HG02973 (cell line): Measurements from ENCODE around the gene ZNF90.
"Not testable (repeated sequence)": the region's sequence is repeated elsewhere in the genome, so short reads cannot be mapped to it uniquely, and the experiment has no call there.

Experiments used
- ATAC-seq: cut with Tn5 transposase; IDR thresholded peaks from one replicate; pipeline ENCODE4 v1.9.1; 2021; ENCODE audit warnings: moderate library complexity; ENCODE audit not compliant: unreplicated experiment

ZNF90 gene

DNA sequence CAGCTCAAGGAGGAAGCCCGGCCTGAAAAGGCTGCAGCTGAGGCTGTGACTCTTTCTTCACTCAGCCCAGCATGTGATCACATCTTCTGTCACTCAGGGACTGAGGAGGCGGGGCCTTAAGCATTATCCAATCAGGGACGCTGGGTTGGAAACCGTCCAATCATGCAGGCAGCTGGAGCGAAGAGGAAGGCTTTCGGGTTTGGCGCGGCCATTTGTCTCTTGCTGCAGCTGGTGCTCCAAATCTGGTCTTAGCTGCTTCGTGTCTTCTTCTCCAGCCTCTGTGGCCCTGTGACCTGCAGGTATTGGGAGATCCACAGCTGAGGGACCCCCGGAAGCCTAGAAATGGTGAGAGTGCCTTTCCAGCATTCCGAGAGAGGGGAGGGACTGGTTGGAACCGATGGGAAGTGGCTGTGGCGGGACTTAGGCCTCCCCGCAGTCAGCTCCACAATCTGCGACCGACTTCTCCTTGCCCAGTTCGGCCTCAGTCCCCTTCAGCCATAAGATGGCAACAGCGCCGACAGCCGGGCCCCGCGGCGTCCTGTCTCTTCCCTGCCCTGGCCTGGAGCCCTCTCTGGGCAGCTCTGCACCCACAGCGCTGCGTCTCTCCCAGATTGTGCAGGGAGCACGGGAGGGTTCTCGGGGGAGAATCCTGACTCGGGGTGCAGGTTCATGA is at the start of gene ZNF90:
TSS of gene ZNF90 (plus strand) at position 210 of the 673 bp plus-strand sequence. CDS start at position 343, 133 bp downstream.
- peak; percentile 82 for ATAC-seq

DNA sequence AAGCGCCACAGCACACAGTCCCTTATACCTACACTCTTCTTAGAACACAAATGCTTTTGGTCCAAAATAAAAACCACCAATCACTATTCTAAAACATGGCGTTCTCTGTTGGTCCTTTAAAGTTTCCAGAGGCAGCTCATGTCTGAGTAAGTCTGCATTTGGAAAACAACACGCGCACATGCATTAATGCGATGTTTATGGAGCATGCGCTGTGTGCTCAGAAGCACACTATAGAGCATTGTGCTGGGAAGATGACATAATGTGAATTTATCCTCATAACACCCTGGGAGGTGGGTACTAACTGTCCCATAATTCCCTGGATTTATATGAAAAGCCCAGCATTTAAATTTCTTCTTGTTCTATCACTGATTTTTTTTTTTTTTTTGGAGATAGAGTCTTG is 49.2 kb upstream of the ZNF90 start:
- ATAC-seq = no peak

GRCh38 chr19:20035935-20036334 is 41.9 kb upstream of the ZNF90 start:
- ATAC-seq = no peak

GRCh38 chr19:20038358-20039202 is 39.2 kb upstream of the ZNF90 start:
- no peak for ATAC-seq

GRCh38 chr19:20039203-20039723 is 38.5 kb upstream of the ZNF90 start, which contains the start of gene ZNF682:
ZNF682 (minus strand) TSS chr19:20039505; CDS start chr19:20039345, 160 bp downstream.
- peak; percentile 98 for ATAC-seq

- ATAC-seq = no peak
These were observed 33.1 kb upstream of the ZNF90 start for GRCh38 chr19:20044663-20045062.

DNA sequence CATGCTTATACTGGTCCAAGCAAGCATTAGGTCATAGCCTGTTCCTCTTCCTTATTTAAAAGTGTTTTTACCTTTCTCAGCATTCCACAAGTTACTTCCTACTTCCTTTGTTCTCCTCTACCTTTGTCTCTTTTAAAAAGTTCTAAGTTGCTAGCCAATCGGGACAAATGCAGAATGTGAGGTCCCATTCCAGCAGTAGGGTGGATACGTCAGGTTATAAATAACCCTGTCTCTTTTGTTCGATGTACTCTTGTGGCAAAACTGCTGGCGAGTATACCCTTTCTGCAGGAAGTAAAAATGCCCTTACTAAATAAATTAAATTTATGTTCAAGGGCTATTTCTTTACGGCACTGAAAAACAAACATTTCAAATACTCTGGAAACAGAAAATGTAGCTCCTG is 32.1 kb upstream of the ZNF90 start:
- not testable (repeated sequence) for ATAC-seq

DNA sequence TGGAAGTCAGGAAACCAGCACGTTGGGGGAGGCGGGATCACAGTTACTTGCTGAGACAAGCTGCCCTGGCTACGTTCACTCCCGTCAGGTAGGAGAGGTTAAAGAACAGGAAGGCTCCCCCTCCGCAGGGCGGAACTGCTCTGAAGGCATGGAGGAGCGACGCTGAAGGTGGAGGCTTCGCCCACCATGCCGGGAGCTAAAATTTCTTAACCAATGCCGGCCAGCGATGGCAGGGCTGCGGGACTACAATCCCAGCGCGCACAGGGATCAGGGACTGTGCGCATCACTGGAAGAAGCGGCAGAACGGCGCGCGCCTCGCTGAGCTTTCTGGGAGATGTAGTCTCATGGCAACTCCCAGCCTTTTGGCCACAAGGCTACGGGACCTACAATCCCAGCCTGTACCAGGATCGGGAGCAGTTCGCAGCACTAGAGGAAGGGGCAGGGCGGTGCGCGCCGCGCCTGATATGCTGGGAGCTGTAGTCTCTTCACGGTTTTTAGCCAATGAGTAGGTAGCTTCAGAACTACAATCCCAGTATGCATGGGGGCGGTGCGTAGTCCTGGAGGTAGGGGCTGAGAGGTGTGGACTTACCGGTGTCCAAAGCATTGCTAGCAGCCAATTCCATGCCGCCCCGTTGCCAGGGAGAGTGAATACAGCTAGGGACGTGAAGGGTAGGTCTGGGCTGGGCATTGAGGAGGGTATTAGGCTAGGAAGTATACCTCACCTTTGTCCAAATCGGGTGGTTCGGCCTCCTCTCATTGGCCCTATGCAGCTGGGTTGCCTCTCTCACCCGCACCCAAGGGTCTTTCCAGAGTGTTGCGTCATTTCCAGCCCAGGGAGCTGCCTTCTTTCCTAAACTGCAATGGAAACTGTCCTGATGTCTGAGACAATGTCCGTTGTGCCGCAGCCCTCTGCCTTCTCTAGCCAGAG is 25.7 kb upstream of the ZNF90 start:
- ATAC-seq = peak; percentile 93

- not testable (repeated sequence) for ATAC-seq
These were observed 19.1 kb upstream of the ZNF90 start for GRCh38 chr19:20058738-20059137.

- no peak for ATAC-seq
These were observed 17.5 kb upstream of the ZNF90 start for GRCh38 chr19:20060282-20060681.

- no peak for ATAC-seq
These were observed 10.9 kb upstream of the ZNF90 start for GRCh38 chr19:20066861-20067260.

DNA sequence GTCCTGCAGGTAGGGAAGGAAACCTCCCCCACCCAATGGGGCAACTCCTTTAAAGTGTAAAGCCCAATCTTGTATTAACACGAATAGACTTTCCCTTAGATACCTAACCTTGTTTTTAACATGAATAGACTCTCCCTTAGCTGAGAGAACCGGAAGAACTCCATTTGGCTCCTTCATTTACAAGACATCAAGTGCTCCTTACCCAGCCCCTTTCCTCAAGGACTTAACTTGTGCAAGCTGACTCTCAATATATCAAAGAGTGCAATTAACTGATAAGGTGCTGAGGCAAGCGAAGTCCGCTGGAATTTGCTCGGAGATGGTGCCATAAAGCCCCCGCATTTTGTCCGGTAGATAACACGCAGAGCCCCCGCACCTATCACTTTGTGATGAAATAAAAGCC is 9.9 kb upstream of the ZNF90 start:
- no peak for ATAC-seq

GRCh38 chr19:20068559-20068958 is 9.2 kb upstream of the ZNF90 start:
- not testable (repeated sequence) for ATAC-seq

DNA sequence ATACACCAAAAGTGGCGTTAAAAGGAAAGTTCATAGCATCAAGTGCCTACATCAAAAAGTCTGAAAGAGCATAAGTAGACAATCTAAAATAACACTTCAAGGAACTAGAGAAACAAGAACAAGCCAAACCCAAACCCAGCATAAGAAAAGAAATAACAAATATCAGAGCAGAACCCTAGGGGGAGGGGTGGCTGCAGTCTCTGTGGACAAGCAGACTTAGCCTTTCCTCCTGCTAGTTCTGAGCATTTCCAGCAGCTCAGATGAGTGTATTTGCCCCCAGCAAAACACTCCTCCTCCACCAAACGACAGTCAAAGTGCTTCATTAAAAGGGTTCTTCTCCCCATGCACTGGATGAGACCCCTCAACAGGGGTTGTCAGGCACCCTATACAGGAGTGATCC is 7.1 kb upstream of the ZNF90 start:
- no peak for ATAC-seq

DNA sequence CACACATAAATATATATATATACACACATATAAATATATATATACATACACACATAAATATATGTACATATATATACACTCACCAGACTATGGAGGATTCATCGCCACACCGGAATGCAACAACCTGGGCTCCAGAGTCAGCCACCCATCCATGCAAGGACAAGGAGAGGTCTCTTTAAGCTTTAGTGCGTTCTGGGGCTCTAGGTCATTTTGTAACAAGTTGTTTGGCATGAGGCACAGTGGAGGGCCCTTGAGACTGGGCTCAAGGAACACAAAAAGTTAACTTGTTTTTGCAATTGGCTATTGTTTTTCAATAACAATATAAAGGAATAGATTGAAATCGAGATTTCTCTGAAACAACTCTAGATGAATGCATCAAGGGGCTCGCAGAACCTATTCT is 4.9 kb upstream of the ZNF90 start:
- ATAC-seq = no peak

DNA sequence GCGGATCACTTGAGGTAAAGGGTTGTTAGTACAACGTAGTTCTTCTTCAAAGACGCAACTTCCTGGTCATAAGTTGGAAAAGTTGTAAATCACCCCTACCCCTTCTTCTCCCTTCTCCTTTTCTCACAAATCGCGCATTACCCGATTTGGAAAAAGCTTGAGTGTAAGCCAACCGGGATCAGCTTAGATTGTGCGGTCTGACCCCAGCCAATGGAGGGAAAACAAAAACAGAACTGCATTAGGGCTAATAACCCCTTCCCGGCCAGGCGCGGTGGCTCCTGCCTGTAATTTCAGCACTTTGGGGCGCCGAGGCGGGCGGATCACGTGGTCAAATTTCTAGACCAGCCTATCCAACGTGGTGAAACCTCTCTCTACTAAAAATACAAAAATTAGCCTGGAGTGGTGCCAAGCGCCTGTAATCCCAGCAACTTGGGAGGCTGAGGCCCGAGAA is 806 bp downstream of the ZNF90 start:
- ATAC-seq = no peak

- no peak for ATAC-seq
These were observed 1.7 kb downstream of the ZNF90 start for GRCh38 chr19:20079476-20079875.

DNA sequence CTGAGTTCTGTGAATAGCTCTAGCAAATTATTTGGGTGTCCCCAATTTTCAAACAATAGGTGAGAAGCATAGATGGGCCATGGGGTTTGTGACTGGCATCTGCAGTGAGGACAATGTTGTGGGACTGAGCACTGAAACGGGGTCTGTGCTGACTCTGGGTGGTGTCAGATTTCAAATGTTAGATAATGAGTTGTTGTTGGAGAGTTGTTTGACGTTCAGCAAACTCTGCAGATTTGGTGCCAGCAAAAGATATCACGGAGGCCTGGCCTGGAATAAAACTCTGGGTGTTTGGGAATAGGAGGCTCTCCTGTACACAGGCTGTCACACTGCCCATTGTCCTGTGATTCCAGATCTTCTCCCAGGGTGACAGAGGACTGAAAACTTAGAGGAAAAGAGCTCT is 2.9 kb downstream of the ZNF90 start:
- no peak for ATAC-seq

GRCh38 chr19:20082232-20082833 is 4.5 kb downstream of the ZNF90 start:
- not testable (repeated sequence) for ATAC-seq

- not testable (repeated sequence) for ATAC-seq
These were observed 5.1 kb downstream of the ZNF90 start for GRCh38 chr19:20082876-20083275.
